GM10266 (cell line): Measurements from ENCODE around the gene LLPH.
"Not testable (repeated sequence)": the region's sequence is repeated elsewhere in the genome, so short reads cannot be mapped to it uniquely, and the experiment has no call there.

ENCODE experiments used
- DNase-seq: peaks from one replicate; pipeline ENCODE4 v3.0.0; 2012; ENCODE audit errors: extremely low spot score
- CTCF ChIP-seq: IDR thresholded peaks from 2 replicates; pipeline ENCODE4 v1.5.1; 2012; ENCODE audit warnings: mild to moderate bottlenecking, low read depth; ENCODE audit not compliant: control insufficient read depth, insufficient read depth; ENCODE audit errors: missing control alignments

The LLPH gene

DNA sequence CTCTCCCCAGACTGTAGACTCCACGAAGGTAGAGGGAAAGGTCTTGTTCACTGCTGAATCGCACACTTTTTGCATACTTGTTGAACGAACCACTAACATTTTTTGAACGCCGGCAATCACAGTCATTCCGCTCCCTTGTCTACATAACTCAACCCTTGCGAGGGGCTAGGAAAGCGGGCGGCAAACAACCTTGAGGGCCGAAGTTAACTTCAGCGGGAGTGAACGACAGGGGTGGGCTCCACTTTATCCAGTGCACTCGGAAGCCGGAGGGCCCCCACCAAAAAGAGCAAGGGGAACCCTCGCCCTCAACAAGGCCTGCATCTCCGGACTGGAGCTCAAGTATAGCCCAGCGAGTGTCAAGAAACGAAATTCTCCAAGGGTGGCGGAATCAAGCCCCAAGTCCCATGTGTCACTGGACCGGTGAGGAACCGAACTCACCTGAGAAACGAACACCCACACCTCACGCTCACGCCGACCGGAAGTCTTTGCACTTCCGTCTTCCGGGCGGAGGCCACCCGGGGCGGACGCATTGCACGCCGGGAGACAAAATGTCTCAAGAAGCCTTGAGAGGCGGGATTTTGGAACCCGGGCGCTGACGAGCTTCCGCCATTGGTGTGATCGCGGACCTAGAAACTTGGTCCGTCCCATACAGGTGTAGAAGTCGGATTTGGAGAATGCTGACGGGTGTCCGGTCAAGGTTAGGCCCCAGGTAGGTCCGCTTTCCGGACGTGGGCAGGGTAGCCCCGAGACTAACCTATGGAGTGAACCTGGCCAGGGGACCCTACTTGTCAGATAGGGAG is at the start of gene LLPH:
Gene LLPH, minus strand, starts transcription at position 484 of the 800 bp plus-strand sequence. CDS start 1,644 bp downstream, outside the sequence.
- TF ChIP-seq CTCF: no peak
- DNase-seq: peak; percentile 82

DNA sequence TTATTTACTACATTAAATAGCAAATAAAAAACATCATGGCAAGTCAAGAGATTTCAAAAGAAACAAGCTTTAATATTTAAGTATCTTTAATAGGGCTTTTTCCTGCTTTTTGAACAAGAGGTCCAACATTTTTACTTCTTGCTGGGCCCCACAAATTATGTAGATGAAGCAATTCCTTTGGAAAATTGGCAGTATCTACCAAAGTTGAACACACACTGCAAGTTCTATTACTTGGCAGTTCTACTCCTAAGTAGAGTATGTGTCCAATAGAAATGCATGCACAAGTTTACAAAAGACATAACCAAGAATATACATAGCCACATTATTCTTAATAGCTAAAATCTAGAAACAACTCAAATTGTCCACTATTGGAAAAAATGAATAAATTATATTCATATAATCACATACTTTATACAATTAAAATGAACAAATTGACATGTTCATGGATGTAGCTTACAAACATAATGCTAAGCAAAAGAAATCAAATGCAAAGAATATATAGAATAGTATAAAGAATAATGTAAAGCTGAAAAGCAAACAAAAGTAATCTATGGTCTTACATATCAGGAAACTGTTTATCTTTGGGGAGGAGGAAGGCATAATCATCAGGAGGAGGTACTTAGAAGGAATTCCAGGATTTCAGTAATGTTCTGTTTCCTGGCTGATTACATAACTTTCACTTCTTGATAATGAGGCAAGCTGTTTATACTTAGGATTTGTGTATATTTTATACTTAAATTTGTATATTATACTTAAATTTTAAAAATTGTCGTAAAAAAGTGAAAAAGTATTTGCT is 45.8 kb upstream of the LLPH start:
- TF ChIP-seq CTCF: no peak
- DNase-seq: no peak

DNA sequence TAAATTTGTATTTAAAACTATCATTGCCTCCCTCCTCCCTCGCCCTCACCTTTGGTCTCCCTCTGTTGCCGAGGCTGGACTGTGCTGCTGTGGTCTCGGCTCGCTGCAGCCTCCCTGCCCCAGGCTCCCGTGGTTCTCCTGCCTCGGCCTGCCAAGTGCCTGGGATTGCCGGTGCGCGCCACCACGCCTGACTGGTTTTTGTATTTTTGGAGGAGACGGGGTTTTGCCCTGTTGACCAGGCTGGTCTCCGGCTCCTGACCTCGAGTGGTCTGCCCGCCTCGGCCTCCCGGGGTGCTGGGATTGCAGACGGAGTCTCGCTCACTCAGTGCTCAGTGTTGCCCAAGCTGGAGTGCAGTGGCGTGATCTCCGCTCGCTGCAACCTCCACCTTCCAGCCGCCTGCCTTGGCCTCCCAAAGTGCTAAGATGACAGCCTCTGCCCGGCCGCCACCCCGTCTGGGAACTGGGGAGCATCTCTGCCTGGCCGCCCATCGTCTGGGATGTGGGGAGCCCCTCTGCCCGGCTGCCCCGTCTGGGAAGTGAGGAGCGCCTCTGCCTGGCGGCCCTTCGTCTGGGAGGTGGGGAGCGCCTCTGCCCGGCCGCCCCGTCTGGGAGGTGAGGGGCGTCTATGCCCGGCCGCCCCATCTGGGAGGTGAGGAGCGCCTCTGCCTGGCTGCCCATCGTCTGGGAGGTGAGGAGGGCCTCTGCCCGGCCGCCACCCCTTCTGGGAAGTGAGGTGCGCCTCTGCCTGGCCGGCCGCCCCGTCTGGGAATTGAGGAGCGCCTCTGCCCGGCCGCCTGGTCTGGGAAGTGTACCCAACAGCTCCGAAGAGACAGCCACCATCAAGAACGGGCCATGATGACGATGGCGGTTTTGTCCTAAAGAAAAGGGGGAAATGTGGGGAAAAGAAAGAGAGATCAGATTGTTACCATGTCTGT is 44.1 kb upstream of the LLPH start:
- not testable (repeated sequence) for DNase-seq

GRCh38 chr12:66170606-66171005 is 40.1 kb upstream of the LLPH start:
- DNase-seq: no peak
- no peak for TF ChIP-seq CTCF

GRCh38 chr12:66169221-66170170 is 38.9 kb upstream of the LLPH start, which contains the start of gene TMBIM4:
Gene TMBIM4 (minus strand): TSS chr12:66169996. CDS start chr12:66169951, 45 bp downstream.
- peak; percentile 88 for DNase-seq
- peak; percentile 52 for TF ChIP-seq CTCF

GRCh38 chr12:66168410-66168809 is 37.9 kb upstream of the LLPH start:
- no peak for TF ChIP-seq CTCF
- no peak for DNase-seq

DNA sequence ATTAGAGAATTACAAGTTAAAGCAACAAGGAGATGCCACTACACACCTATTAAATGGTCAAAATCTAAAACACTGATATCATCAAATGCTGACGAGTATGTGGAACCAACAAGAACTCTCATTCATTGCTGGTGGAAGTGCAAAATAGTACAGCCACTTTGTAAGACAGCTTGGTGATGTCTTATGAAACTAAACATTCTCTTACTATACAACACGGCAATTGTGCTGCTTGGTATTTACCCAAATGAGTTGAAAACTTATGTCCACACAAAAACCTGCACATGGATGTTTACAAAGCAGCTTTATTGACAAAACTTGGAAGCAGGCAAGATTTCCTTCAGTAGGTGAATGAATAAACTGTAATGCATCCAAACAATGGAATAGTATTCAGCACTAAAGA is 36.0 kb upstream of the LLPH start:
- no peak for TF ChIP-seq CTCF

More for the DNA sequence above, 36.0 kb upstream of the LLPH start:
- DNase-seq: no peak
